ENCODE results near the gene NIM1K.
"Not testable (repeated sequence)": the region's sequence is repeated elsewhere in the genome, so short reads cannot be mapped to it uniquely, and the experiment has no call there.

The NIM1K gene

DNA sequence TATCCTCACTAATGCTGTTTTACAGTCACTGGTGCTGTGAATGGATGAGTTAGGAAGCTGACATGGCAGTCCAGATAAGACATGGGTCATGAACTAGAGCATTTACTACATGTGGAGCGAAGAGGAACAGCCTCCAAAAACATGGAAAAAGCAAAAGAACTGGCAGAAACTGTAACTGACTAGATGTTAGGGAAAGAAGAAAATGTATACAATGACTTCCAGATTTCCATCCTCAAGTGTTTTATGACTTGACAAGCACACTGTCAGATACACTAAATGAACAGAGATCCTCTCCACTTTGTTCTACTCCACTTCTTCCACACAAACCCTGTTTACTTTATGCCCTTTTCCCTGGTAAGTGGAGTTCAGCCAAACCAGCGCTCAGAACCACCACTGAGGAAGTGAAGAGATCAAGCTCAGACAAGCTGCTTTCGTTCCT is 109.6 kb downstream of the NIM1K start:
- TF ChIP-seq, protein P1, sequence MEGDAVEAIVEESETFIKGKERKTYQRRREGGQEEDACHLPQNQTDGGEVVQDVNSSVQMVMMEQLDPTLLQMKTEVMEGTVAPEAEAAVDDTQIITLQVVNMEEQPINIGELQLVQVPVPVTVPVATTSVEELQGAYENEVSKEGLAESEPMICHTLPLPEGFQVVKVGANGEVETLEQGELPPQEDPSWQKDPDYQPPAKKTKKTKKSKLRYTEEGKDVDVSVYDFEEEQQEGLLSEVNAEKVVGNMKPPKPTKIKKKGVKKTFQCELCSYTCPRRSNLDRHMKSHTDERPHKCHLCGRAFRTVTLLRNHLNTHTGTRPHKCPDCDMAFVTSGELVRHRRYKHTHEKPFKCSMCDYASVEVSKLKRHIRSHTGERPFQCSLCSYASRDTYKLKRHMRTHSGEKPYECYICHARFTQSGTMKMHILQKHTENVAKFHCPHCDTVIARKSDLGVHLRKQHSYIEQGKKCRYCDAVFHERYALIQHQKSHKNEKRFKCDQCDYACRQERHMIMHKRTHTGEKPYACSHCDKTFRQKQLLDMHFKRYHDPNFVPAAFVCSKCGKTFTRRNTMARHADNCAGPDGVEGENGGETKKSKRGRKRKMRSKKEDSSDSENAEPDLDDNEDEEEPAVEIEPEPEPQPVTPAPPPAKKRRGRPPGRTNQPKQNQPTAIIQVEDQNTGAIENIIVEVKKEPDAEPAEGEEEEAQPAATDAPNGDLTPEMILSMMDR (conservative IDR thresholded peaks at IDR 0.05; ENCODE audit: low read length) = no peak
- no peak overlapping the region for H3K4me3 ChIP-seq (ENCODE audit: low read length)
- no peak for DNase-seq (ENCODE audit: low read depth)

DNA sequence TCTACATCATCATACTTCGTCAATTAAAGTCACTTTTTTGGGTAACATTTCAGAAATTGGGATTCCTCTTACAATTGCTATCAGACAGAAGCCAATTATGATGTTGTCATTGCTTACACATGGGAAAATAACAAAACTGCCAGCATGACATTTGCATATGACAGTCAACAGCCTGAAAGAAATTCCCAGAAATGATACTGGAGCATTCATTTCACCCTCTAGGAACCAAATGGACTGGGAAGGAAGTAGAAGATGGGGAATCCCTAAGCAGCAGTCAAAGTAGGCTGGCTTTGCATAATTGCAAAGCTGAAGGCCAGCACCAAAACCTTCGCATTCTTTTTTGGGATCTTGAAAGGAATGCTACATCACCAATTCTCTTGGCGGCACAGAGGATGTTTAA is 110.5 kb downstream of the NIM1K start:
- no peak for DNase-seq (ENCODE audit: low read depth)
- no peak overlapping the region for H3K4me3 ChIP-seq (ENCODE audit: low read length)
- TF ChIP-seq, protein P1 (conservative IDR thresholded peaks at IDR 0.05; ENCODE audit: low read length) = no peak

DNA sequence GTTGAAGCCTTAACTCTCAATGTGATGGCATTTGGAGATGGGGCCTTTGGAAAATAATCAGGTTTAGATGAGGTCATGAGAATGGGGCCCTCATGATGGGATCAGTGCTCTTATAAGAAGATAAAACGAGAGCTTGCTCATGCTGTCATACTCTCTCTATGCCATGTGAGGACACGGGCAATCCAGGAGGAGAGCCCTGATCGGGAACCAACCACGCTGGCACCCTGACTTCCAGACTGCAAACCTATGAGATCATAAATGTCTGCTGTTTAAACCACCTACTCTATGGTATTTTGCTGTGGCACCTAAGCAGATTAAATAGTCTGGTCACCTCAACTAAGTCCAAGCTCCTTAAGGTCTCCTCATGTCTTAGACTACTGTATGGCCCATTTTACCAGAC is 111.2 kb downstream of the NIM1K start:
- H3K4me3 ChIP-seq (ENCODE audit: low read length) = no peak overlapping the region
- DNase-seq (ENCODE audit: low read depth) = no peak
- TF ChIP-seq, protein P1 (conservative IDR thresholded peaks at IDR 0.05; ENCODE audit: low read length) = no peak

DNA sequence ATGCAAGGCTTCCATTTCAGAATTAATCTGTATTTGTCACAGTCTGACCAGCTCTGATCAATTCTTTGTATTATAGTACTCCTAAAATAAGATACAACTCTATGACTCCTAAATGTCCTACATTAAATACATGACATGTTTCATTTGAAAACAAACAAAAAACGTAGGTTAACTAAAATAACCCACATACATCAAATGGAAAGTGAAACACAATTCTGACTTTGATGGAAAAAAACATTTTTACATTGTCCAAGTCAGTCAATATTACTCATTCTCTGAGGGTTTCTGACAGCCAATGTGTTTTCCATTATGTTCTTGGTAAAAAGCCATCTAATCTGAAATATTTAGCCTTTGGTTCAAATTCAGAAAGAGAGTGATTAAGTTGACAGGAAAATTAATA is 112.5 kb downstream of the NIM1K start:
- H3K4me3 ChIP-seq (ENCODE audit: low read length) = no peak overlapping the region
- TF ChIP-seq, protein P1 (conservative IDR thresholded peaks at IDR 0.05; ENCODE audit: low read length) = no peak
- peak; percentile 28 for DNase-seq (ENCODE audit: low read depth)

DNA sequence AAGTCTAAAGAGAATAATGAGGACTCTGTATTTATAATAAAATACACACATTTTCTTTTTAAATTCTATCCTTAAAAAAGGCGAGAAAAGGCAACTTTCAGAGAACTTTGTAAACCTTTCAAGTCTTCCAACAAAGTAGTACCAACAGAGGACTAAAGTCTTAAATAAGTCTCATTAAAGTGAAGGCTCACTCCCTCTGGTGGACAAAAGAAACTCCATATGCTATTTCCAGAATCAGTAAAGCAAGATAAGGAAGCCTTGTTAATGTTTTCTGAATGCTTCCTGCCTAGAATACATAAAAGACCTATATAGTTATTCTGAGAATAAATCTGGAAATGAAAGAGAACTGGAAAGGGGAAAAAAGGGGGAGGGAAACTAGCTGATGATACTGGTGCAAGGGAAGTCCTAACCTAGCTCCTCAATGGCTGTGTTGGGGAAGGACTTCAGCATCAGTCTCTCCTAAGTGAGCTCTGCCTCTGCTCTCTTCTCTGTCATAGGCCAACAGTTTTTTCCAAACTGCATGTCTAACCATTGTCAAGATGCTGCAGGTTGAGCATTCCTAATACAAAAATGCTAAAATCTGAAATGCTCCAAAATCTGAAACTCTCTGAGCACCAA is 114.0 kb downstream of the NIM1K start:
- peak; percentile 77 for DNase-seq (ENCODE audit: low read depth)
- H3K4me3 ChIP-seq (ENCODE audit: low read length) = no peak overlapping the region
- TF ChIP-seq, protein P1 (conservative IDR thresholded peaks at IDR 0.05; ENCODE audit: low read length) = peak; percentile 81

DNA sequence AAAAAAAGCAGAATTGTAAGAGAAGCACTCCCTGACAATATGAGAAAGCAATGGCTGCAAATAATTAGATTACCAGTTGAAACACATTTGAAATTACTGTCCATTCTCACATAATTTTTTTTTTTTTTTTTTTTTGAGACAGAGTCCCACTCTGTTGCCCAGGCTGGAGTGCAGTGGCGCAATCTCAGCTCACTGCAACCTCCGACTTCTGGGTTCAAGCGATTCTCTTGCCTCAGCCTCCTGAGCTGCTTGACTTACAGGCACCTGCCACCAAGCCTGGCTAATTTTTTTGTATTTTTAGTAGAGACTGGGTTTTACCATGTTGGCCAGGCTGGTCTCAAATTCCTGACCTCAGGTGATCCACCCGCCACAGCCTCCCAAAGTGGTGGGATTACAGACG is 114.9 kb downstream of the NIM1K start:
- not testable (repeated sequence) for H3K4me3 ChIP-seq (ENCODE audit: low read length); DNase-seq (ENCODE audit: low read depth)

DNA sequence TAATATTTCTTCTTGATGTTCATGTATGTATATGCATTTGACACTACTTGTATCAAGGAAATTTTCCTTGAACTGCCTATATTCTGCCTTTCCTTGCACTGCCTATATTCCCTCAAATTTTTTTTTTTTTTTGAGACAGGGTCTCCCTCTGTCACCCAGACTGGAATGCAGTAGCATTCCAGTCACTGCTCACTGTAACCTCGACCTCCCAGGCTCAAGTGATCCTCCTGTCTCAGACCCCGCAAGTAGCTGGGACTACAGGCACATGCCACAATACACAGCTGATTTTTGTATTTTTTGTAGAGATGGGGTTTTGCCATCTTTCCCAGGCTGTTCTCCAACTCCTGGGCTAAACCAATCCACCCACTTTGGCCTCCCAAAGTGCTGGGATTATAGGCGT is 117.1 kb downstream of the NIM1K start:
- DNase-seq (ENCODE audit: low read depth) = no peak
- TF ChIP-seq, protein P1 (conservative IDR thresholded peaks at IDR 0.05; ENCODE audit: low read length) = no peak
- H3K4me3 ChIP-seq (ENCODE audit: low read length) = no peak overlapping the region

DNA sequence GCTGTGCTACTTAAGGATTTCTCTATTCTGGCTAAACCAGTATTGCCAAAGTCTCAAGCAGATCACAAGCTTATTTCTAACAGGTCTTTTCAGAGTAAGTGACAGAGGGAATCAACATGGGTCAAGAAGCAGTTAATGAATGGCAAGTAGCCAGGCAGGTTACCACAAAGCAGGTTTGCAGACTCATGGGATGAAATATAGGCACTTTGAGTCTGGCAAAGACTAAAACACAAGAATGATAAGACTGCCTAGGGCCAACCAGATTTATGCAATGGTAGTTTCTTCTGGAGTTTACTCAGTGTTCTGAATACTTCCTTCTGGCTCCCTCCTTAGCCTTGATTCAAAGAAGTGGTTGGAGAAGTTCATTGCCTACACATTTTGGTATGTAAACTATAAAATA is 117.6 kb downstream of the NIM1K start:
- DNase-seq (ENCODE audit: low read depth) = no peak
- H3K4me3 ChIP-seq (ENCODE audit: low read length) = no peak overlapping the region

More for the DNA sequence above, 117.6 kb downstream of the NIM1K start:
- TF ChIP-seq, protein P1 (conservative IDR thresholded peaks at IDR 0.05; ENCODE audit: low read length) = no peak
